ENCODE measurements around the gene SLC39A11.
"Not testable (repeated sequence)": the region's sequence is repeated elsewhere in the genome, so short reads cannot be mapped to it uniquely, and the experiment has no call there.

Gene SLC39A11

GRCh38 chr17:73092523-73093135, at the start of gene SLC39A11:
Gene SLC39A11 (minus strand): TSS chr17:73092688. CDS start chr17:73088764, 3,924 bp downstream.
- DNase-seq: peak; percentile 97

- DNase-seq: no peak
Measured at GRCh38 chr17:73141411-73141810, 48.9 kb upstream of the SLC39A11 start.

- no peak for DNase-seq
Measured at GRCh38 chr17:73140566-73140965, 48.1 kb upstream of the SLC39A11 start.

- no peak for DNase-seq
Measured at GRCh38 chr17:73139296-73139695, 46.8 kb upstream of the SLC39A11 start.

- no peak for DNase-seq
Measured at GRCh38 chr17:73138541-73139138, 46.2 kb upstream of the SLC39A11 start.

GRCh38 chr17:73137376-73137775, 44.9 kb upstream of the SLC39A11 start:
- DNase-seq: no peak

GRCh38 chr17:73135766-73136165, 43.3 kb upstream of the SLC39A11 start:
- DNase-seq: no peak

- no peak for DNase-seq
Measured at GRCh38 chr17:73133911-73134649, 41.6 kb upstream of the SLC39A11 start.

GRCh38 chr17:73132085-73132492, 39.6 kb upstream of the SLC39A11 start:
- no peak for DNase-seq

- DNase-seq: not testable (repeated sequence)
Measured at GRCh38 chr17:73131439-73131838, 39.0 kb upstream of the SLC39A11 start.

GRCh38 chr17:73130977-73131376, 38.5 kb upstream of the SLC39A11 start:
- no peak for DNase-seq

GRCh38 chr17:73128496-73128895, 36.0 kb upstream of the SLC39A11 start:
- peak; percentile 43 for DNase-seq

GRCh38 chr17:73126716-73127473, 34.4 kb upstream of the SLC39A11 start:
- DNase-seq: no peak

GRCh38 chr17:73123606-73124320, 31.3 kb upstream of the SLC39A11 start:
- DNase-seq: no peak

GRCh38 chr17:73122953-73123605, 30.6 kb upstream of the SLC39A11 start:
- DNase-seq: no peak

GRCh38 chr17:73121506-73121905, 29.0 kb upstream of the SLC39A11 start:
- DNase-seq: no peak

- no peak for DNase-seq
Measured at GRCh38 chr17:73119631-73120030, 27.1 kb upstream of the SLC39A11 start.

GRCh38 chr17:73118951-73119391, 26.5 kb upstream of the SLC39A11 start:
- no peak for DNase-seq

- DNase-seq: no peak
Measured at GRCh38 chr17:73118139-73118538, 25.7 kb upstream of the SLC39A11 start.

- DNase-seq: no peak
Measured at GRCh38 chr17:73112246-73112645, 19.8 kb upstream of the SLC39A11 start.

- DNase-seq: no peak
Measured at GRCh38 chr17:73111386-73111785, 18.9 kb upstream of the SLC39A11 start.

- no peak for DNase-seq
Measured at GRCh38 chr17:73107191-73107590, 14.7 kb upstream of the SLC39A11 start.
